Stimulated activated CD8-positive, alpha-beta memory T cell treated with anti-CD3 and anti-CD28 coated beads, Interleukin-4, amount 100 ng/mL, for 1 hour (primary cell): ENCODE measurements around the gene YIF1A.
A peak's percentile ranks its signal among the peaks of the same experiment; 100 is the strongest.
"Not testable (repeated sequence)": the region's sequence is repeated elsewhere in the genome, so short reads cannot be mapped to it uniquely, and the experiment has no call there.

Source experiments
- DNase-seq, 2 donors: peaks; one replicate each; pipeline ENCODE4 v3.0.0-alpha.2; 2020; ENCODE audit warnings: low read depth in 2 of 2, low spot score in 1 of 2

YIF1A gene

DNA sequence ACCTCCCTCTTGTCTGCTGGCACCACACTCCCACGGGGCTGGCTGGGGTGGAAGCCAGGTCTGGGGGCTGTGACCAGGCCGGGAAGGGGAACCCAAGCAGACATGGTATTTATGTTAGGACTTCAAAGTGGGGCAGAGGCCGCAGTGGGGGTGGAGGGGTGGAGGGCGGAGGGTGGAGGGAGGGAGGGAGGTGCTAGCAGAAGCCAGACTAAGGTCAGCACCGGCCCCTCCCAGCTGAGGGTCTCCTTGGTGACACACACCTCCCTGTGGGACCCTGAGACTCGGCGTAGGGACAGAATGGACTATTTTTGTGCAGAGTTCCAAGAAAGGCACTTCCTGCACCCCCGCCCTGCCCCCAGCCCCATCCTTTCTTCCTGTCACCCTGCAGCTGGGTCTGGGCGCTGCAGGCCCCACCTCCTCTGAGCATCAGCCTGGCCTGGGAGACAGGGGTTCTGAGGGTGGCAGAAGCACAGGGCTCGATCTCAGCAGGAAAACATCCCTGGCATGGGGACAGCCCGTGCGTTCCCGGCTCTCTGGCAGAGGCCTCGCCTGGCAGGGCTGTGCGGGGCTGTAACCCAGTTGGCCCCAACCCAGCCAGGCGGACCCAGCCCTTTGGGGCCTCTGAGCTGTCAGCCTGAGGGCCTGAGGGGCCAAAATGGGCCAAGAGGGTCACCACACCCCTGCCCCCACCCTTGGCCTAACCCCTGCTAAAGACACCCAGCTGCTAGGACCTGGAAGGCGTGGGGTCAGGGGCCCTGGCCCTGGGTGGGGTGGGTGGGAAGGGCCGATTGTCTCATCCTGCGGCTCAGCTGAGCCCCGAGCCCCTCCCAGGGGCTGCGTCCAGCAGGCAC, 37.5 kb upstream of the YIF1A start:
- DNase-seq = no peak

DNA sequence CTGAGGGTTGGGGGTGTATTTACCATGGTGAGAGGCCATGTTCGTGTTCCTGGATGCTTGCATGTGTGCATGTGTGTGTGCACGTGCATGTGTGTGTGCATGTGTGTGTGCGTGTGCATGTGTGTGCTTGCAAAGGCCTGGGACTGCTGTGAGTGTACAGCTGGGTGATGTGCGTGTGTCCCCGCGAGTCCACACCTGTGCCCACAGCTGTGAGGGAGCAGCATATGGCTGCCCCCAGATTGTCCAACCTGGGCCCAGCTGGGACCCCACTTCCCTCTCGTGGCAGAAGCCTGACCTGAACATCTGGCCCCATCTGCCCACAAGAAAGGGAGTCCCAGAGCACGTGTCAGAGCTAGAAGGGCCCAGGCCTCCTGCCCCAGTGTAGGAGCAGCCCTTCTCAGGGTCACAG, 36.3 kb upstream of the YIF1A start:
- no peak for DNase-seq

DNA sequence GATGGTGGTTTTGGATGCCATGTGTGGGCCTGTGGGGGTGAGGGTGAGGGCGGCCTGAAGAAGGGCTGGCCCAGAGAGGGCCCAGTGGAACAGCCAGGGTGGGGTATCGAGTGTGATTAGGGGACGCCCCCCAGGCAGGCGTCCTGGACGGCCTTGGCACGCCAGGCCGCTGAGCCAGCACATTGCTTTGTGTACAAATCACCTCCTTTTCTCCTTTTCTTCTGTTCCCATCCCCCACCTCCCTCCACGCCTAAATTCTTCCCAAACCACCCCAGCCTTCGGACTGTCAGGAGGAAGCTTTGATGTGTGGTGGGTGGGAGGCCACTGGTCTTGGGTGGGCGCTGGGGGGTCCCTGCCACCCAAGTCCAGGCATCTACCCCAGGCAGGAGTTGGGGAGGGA, 35.7 kb upstream of the YIF1A start:
- DNase-seq = no peak

DNA sequence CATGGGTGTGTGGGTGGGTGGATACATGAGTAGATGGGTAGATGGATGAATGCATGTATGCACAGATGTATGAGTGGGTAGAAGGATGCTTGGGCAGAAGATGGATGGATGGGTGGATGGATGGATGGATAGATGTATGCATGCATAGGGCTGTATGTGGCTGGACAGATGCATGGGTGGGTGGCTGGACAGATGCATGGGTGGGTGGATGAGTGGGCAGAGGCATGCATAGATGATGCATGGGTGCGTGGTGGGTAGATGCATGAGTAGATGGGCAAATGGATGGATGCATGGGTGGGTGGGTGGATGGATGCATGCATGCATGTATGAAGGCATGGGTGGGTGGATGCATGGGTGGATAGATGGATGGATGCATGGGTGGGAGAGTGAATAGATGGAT, 34.7 kb upstream of the YIF1A start:
- DNase-seq = no peak

DNA sequence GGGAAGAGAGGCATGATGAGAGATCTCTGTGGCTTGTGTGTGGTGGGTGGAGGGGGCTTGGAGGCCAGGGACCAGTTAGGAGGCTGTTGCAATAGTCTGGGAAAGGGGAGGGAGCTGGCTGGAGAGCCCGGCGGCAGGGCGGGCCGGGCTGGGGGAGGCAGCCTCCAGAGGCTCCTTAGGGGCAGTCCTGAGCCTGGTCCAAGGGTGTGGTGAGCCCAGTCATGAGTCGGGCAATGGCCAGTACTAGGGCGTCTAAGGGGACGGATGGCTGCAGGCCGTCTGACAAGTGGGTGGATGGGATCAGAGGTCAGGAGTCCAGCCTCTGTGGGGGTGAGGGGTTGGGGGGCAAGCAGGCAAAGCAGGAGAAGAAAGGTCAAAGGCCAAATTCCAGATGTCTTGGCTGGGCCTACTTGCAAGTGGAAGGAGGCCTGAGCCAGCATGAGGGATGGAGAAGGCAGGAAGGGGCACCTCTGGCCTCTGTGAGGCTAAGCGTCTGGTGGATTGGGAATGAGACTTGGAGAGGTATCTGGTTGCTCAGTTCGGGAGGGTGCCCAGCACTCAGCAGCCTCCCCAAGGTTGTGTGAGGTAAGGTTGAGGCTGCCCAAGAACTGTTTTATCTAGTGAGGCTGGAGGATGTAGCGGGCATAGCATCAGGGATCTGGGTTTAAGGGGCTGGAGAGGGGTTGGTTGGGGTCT, 33.9 kb upstream of the YIF1A start:
- DNase-seq = no peak

DNA sequence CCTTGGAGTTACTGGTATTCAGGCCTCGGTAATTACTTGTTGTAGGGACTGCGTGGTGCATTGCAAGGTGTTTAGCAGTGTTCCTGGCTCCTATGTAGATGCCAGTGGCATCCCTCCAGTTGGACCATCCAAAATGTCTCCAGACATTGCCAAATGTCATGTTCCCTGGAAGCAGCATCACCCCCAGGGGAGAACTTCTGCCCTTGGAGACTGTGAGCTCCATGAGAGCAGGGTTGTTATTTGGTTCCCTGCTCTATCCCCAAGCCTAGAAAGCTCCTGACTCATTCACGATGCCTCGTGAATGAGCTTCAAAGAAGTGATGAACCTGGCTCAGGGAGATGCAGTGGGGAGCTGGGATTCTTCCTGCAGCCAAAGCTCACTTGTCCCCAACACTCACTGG, 32.7 kb upstream of the YIF1A start:
- DNase-seq = no peak

DNA sequence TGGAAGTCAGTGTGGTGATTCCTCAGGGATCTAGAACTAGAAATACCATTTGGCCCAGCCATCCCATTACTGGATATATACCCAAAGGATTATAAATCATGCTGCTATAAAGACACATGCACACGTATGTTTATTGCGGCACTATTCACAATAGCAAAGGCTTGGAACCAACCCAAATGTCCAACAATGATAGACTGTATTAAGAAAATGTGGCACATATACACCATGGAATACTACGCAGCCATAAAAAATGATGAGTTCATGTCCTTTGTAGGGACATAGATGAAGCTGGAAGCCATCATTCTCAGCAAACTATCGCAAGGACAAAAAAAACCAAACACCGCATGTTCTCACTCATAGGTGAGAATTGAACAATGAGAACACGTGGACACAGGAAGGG, 31.8 kb upstream of the YIF1A start:
- not testable (repeated sequence) for DNase-seq

DNA sequence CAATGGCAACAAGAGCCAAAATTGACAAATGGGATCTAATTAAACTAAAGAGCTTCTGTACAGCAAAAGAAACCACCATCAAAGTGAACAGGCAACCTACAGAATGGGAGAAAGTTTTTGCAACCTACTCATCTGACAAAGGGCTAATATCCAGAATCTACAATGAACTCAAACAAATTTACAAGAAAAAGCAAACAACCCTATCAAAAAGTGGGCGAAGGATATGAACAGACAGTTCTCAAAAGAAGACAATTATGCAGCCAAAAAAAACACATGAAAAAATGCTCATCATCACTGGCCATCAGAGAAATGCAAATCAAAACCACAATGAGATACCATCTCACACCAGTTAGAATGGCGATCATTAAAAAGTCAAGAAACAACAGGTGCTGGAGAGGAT, 31.3 kb upstream of the YIF1A start:
- DNase-seq = not testable (repeated sequence)

DNA sequence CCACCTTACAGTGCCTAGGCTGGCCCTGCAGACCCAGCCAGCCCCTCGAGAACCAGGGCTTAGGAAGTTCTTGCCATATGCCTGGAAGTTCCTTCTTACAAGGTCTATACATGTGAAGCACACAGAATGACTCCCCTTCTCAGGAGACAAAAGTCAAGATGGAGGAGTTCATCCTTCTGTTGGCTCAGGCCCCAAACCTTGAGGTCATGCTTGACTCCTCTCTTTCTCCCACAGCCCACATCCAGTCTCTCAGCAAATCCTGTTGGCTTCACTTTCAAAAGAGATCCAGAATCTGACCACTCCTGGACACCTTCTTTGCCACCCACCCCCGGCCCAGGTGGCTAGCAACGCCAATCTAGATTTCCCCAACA, 29.6 kb upstream of the YIF1A start:
- no peak for DNase-seq

DNA sequence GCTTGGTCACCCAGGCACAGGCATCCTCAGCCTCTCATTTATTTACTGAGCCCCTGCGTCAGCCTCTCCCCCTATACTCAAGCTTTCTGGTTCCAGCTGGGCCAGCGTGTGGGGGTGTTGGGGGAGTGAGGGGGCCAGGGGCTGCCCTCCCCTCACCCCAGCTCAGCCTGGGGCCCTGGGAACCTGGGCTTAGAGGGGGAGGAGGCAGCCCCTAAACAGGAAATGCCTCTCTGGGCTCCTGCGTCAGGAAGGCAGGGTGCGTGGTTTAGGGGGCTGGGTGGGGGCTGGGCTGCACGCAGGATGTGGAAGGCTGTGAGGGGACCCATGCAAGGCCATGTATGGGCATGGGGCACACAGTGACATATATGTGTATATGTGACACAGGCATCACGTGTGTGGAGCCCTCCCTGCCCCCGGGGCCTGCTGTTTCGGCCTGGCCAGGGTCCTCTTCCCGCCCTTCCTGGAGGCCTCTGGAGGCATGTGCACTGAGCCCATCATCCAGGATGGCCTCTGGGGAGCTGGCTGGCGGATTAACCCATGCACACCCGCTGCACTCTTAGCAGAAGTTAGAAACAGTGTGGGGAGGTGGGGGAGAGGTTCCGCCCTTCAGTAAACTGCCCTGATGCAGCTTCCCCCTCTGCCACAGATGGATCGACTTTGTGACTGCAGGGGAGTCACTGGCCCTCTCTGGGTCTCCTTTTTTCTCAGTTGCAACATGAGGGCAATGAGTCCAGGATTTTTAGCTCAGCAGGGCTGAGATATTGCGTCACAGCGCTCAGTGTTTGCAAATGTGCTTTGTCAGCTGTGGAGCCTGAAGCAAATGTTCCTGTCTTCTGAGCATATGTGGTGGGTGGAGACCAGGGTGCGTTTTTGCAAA, 29.0 kb upstream of the YIF1A start:
- DNase-seq = peak in 1 of 2 donors; percentile 63

DNA sequence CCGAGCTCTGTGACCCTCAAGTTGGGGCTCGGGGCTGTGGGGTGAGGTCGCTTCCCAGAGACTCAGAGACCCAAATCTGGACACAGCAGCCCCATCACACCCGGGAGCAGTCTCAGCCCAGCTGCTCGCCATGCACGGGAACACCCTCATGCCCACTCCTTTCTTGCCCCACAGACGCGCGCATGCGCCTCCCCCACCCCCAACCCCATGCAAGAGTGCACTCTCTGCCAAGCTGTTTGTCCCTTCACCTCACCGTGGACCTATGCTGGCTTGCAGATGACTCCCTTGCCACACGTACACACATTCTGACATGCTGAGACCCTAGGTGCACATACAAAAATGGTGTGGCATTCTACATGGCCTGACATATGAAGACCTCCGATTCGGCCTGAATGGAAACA, 28.4 kb upstream of the YIF1A start:
- DNase-seq = no peak

DNA sequence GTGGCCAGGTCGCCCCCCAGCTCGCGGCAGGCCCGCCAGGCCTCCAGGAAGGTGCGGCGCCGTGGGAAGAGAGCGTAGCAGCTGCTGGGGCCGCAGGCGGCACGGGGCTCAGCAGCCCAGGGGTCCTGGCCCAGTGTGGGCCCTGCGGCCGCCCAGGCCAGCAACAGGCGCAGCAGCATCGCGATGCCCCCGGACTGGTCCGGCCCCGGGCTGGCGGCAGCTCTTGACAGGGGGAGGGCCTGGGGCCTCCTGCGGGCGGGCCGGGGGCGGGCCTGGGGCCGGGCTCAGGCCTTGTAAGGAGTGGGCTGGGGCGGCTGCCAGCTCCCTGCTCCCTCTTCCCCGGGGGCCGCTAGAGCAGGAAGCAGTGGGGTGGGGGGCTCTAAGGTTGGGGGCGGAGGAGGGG, 27.9 kb upstream of the YIF1A start, which contains the start of gene CD248:
Gene CD248 (minus strand): TSS at position 196 of the 403 bp plus-strand sequence. CDS start 17 bp downstream, at position 179.
- DNase-seq = no peak

DNA sequence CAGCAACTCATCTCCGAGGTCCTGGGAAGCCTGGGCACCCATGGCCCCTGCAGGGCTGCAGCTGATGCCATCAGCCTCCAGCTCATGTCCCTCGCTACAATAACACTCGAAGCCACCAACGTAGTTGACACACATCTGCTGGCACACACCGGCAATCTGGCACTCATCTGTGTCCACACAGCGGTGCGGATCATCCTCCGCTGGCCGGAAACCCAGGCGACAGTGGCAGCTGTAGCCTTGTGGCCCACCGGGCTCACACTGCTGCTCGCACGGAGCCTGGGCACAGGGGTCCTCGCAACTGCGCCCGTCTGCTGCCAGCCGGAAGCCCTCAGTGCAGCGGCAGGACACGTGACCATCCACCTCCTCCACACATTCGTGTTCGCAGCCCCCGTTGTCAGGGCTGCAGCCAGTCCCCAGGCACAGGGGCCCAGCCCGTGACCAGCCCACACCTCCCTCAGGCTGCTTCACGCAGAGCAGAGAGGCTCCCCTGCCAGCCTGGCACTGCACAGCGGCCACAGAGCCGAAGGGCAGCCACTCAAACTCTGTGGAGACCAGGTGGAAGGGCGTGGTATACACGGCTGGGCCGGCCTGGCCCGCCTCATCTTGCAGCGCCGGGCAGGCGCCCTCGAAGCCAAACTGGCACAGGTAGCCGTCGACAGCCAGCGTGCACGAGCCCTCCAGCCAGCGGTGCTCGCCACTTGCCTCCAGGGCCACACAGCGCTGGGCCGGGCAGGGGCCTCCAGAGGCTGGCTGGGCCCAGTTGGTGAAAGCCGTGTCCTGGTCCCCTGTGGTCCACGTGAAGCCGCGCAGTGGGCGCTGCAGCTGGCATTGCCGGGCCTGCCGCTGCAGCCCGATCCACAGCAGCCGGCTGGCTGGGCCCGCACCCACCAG, 27.2 kb upstream of the YIF1A start:
- no peak for DNase-seq

DNA sequence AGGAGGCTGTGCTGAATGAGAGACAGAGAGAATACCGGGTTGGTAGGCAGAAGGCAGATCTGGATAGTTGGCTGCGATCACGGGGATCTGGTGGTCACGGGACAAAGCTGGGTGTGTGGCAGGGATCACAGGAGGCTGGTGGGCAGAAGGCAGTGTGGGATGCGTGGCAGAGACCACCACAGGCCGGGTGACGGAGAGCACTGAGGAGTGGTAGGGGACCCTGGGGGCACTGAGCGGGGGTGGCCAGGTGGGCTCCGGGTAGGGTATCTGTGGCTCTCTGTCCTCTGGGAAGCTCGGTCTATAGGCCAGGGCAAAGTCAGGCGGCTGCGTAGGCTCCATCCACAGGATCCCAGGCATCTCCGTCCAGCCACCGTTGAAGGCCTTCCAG, 26.5 kb upstream of the YIF1A start:
- no peak for DNase-seq

DNA sequence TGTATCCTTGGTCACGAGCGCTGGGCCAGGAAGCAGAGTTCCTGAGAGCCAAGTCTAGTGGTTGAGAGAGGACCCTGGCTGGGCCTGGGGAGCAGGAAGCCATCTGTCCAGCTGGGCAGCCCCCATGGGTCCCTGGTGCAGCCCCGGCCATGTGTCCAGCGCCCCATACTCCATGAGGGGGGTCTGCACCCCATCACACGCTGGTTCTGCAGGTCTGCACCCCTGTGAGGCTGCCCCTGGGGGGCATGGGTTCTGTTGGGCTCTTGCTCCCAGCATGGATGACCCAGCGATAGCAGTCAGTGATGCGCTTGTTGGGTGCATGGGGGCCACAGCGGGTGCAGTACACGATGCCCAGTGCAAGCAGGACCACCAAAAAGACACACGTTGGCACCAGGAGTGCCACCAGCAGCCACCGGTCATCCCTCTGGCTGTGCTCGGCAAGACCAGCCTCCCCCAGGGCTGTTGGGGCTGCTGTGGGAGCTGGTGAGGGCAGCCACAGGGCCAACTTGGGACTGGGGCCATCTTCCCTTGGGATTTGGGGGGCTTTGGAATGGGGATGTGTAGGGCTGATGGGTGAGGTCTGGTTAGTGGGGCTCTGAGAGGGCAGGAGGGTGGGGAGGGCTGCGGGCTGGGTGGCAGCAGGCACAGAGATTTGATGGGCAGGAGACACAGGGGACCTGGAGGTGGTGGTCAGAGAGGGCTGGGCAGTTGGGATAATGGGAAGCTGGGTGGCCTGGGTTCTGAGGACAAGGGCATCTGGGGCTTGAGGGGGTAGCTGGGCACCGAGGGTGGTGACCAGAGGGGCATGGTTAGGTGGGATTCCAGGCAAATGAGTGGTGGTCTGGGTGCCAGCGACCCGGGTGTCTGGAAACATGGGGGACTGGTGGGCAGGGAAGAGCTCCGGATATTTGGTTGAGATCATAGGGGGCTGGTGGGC, 25.9 kb upstream of the YIF1A start:
- DNase-seq = no peak

DNA sequence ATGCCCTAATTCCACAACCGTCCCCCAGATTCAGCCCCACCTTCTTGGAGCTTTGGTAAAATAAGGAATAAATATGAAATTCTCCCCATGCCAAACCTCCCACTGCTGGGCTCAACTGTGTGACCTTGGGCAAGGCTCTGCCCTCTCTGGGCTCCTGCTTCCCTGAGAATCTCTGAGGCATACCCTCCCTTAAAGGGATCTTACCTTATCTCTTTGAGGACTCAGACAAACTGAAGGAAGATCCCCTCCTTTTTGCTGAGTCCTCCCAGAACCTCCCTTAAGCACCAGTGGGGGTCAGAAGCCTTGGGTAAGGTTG, 25.2 kb upstream of the YIF1A start:
- DNase-seq = no peak

DNA sequence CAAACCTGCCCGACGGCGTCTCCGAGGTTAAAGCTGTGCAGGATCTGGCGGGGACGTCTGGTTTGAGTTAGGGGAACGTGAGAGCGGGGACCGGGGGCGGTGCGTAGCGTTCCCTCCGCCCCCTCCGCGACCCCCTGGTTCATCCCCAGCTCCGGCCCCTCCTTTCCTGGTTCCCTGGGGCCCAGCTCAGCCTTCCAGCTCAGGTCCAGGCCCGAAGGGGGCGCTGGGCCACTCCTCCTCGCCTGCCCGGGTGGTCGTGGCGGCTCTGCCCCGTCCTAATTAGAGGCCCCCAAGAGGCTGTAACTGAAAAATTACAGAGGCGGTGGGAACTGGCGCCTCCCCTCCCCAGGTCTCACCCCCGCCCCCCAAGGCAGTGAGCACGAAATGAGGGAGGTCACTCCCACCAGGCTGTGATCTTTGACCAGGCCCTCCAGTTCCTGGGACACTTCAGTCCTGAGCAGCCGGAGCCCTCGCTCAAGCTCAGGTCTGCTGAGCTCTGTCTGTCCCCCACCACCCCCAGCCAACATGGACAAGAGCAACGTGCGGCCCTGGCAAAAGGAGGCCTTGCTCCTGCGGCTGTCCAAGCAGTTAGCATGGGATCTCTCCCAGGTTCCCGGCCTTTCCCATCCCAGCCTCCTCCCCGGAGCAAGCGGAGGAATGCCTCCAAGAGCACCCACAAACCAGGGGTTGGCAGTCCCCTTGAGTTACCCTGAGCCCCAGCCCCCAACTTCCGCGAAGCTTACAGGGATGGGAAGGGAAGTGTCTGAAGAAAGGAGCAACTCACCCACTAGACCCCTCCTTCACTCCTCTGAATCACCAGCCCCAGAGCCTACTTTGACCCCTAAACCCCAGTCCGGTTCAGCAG, 24.6 kb upstream of the YIF1A start:
- DNase-seq = no peak

DNA sequence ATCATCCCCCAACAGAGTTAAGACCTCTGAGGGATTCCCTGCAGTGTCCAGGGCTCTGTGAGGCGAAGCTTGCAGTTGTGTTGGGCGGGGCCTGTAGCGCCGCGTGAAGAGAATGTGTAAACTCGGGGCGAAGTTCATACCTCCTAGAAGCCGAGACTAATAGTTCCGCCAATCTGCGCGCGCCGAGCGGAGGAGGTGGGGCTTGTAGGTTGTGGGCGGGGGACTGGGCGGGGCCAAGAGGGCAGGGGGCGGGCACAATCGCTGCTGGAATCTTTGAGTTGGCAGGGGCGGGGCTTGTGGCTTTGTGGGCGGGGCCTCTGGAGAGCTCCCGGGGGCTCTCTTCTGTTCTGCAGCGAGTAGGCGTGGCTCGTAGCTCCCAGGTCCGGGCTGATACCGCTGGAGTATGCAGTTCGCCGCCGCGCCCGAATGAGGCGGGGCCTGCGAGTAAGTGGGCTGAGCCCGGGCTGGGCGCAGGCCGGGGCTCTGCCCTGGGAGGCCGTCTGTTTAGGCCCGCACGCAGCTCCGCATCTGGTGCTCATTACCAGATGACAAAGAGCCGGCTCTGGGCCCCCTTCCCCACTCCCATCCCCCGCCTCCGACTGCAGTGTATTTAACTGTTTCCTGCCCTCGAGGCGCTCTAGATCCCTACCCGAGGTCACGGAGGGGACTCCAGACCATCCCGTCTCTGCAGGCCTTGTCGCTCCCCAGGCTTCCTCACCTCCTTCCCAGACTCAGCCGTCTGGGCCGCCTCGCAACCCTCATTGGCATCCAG, 23.8 kb upstream of the YIF1A start:
- peak; percentile 98 to 99 for DNase-seq
